GM12801 (cell line): ENCODE results near the gene FMN1.

ENCODE experiments used
- TF ChIP-seq, protein P1 (sequence below): IDR thresholded peaks from one replicate; pipeline ENCODE4 v1.5.1; 2011; ENCODE audit warnings: control low read depth; ENCODE audit not compliant: insufficient read length; ENCODE audit errors: extremely low read depth

FMN1 gene

DNA sequence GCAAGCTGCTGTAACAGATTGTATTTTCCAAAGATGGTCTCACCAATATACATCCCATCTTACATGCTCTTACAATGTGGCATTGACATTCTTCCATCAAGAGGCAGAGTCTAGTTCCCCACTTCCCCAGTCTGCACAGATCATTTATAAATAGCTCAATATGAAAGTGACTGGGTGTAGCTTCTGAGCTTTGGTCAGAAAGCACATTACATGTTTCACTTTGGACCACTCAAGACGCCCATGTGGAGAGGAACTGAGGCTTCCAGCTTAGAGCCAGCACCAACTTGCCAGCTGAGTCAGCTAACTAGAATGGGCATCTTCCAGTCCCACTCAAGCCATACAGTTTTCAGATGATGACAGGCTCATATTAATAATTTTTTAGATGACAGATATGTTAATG is 431.2 kb downstream of the FMN1 start:
- TF ChIP-seq, protein P1, sequence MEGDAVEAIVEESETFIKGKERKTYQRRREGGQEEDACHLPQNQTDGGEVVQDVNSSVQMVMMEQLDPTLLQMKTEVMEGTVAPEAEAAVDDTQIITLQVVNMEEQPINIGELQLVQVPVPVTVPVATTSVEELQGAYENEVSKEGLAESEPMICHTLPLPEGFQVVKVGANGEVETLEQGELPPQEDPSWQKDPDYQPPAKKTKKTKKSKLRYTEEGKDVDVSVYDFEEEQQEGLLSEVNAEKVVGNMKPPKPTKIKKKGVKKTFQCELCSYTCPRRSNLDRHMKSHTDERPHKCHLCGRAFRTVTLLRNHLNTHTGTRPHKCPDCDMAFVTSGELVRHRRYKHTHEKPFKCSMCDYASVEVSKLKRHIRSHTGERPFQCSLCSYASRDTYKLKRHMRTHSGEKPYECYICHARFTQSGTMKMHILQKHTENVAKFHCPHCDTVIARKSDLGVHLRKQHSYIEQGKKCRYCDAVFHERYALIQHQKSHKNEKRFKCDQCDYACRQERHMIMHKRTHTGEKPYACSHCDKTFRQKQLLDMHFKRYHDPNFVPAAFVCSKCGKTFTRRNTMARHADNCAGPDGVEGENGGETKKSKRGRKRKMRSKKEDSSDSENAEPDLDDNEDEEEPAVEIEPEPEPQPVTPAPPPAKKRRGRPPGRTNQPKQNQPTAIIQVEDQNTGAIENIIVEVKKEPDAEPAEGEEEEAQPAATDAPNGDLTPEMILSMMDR, result no peak

DNA sequence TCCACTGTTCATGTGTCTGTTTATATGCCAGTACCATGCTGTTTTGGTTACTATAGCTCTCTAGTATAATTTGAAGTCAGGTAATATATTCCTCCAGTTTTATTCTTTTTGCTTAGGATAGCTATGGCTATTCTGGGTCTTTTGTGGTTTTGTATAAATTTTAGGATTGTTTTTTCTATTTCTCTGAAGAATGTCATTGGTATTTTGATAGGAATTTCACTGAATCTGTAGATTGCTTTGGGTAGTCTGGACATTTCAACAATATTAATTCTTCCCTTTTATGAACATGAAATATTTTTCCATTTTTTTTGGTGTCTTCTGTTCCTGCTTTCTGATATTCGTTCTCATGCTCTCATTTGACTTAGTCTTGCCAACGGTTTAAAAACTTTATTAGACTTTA is 437.1 kb downstream of the FMN1 start:
- TF ChIP-seq, protein P1, result no peak

DNA sequence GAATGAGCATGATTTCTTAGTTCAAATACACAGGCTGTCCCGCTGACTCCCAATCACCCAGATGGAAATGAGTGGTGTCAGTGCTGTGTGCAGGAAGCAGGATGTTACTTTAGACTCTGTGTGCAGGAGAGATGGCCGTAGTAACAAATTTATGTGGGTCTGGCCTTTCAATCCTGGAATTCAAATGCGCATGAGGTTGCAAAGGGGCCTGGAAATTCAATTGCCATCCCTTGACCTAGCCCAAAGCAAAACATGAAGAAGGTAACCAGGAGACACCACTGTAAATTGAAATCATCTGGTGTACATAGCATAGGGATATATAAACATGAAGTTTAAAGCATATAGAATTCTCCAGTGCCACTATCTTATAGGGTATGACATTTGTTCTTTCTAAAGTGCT is 443.5 kb downstream of the FMN1 start:
- TF ChIP-seq, protein P1, result no peak

DNA sequence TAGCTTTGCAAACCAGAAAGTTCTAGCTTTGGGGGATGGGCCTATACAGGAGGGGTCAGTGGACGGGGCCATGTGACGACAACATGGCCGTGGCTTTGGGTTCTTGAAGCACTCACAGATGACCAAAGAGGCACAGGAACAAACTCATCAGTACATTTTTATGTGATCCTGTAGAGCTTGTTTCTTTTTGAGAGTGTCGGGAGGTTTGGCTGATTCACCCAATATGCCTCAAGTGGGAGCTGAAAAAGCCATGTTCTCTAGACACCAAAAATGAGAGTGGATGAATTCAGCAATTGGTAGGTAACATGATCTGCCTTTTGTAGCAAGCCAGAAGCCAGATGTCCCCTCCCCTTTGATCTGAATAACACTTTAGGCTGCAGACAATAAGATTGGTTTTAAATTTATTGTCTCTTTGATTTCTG is 446.6 kb downstream of the FMN1 start:
- TF ChIP-seq, protein P1, result no peak

DNA sequence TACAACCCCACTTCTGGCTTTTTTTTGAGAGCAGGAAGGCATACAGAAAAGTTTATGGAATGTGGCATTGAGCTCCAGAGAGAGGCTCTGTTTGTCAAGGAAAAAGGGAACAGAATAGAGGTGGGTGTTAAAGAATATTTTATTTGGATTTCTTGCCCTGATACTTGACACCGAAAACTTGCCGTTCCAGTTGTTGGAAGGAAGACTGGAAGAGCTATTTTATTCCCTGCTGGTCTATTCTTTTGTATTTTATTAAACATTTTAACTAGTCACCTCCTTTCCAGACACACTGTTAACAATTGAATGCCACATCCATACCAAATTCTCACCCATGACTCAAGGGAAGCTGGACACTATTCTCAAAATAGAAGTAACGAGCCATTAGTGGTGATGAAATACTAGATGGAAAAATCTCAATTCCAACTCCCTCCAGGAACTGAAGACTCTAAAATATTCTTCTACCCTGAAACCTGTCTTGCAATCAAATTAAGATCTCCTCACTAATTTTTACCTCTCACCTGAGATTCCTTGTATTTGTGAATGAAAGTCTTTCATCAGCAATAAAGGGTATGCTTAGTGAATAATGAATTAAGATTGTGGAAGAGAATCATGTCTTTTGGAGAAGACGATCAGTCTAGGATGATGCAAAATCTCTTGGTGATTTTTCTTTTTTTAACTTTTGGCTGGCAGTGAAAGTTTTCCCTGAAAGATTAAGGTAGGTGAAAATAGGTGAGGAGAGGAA is 448.2 kb downstream of the FMN1 start:
- TF ChIP-seq, protein P1, result no peak

DNA sequence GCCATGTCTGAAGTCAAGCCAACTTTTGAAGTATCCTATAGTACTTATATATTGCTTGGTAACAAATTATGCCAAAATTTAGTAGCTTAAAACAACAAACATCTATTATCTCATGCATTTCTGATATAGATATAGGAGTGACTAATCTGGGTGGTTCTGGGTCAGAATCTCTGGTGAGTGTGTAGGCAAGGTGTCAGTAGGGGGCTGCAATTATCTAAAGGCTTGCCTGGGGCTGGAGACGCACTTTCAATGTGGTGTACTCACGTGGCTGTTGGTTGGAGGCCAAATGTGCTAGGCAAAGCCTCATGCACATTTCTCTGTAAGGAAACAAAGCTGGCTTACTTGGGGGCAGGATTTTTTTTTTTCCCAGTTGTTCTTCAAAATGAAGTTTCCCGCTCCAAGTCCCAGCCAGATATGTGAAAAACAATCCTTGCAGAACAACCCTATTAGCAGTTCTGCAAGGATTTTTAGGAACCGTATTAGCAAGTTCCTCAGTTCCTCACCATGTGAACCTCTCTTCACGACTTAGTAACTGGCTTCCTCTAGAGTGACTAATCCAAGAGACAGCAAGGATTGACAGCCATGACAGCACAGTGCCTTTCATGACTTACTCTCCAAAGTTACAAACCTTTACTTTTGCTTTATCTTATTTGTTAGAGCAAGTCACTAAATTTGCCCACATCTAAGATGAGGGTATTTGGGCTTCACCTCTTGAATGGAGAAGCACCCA is 450.9 kb downstream of the FMN1 start:
- TF ChIP-seq, protein P1, result no peak

DNA sequence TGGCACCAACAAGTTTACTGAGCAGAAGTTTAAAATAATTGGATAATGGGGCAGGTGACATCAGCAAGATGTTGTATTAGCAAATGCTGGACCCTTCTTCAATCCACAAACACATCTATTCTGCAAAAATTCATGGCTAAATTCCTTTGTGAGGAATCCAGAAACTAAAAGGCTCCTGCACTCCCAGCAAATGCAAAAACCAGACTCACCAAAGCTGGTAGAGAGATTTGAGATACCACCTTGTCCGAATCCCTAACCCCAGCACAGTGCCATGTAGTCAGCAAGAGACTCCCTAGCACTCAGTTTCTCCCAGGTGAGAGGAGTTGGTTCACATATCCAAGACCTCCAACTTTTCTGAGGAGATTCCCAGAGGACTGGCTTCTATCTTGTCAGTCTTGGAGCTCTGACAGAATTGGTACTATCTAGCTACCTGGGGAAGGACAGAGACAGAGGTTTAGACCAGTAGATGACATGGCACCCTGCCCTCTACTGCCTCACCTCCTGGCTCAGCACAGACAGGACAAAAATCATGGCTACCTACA is 454.9 kb downstream of the FMN1 start:
- TF ChIP-seq, protein P1, result no peak
